ENCODE data around the gene MARF1.
"Not testable (repeated sequence)": the region's sequence is repeated elsewhere in the genome, so short reads cannot be mapped to it uniquely, and the experiment has no call there.

Gene MARF1

GRCh38 chr16:15648135-15648730, 5.3 kb upstream of the MARF1 start:
- no peak for DNase-seq (ENCODE audit: insufficient read length, low spot score)
- no peak for TF ChIP-seq POLR2A (IDR thresholded peaks at IDR 0.05; ENCODE audit: low read depth, low read length)
- no peak for FAIRE-seq

GRCh38 chr16:15647294-15648014, 4.5 kb upstream of the MARF1 start:
- no peak for DNase-seq (ENCODE audit: insufficient read length, low spot score)
- no peak for FAIRE-seq
- TF ChIP-seq POLR2A (IDR thresholded peaks at IDR 0.05; ENCODE audit: low read depth, low read length): no peak

GRCh38 chr16:15646557-15647293, 3.8 kb upstream of the MARF1 start:
- not testable (repeated sequence) for DNase-seq (ENCODE audit: insufficient read length, low spot score); FAIRE-seq

- peak; percentile 16 for DNase-seq (ENCODE audit: insufficient read length, low spot score)
Measured at GRCh38 chr16:15644962-15645465, 2.1 kb upstream of the MARF1 start.

GRCh38 chr16:15644267-15644961, 1.5 kb upstream of the MARF1 start:
- TF ChIP-seq POLR2A (IDR thresholded peaks at IDR 0.05; ENCODE audit: low read depth, low read length): no peak
- DNase-seq (ENCODE audit: insufficient read length, low spot score): no peak
- peak; percentile 78 for FAIRE-seq

More at GRCh38 chr16:15644962-15645465, 2.1 kb upstream of the MARF1 start:
- FAIRE-seq: peak; percentile 71

- DNase-seq (ENCODE audit: insufficient read length, low spot score): no peak
- TF ChIP-seq POLR2A (IDR thresholded peaks at IDR 0.05; ENCODE audit: low read depth, low read length): no peak
- no peak for FAIRE-seq
Measured at GRCh38 chr16:15643946-15644250, 944 bp upstream of the MARF1 start.

GRCh38 chr16:15642557-15643047, 352 bp downstream of the MARF1 start:
- peak; percentile 41; the same call in 1 of the 2 replicates for TF ChIP-seq POLR2A (IDR thresholded peaks at IDR 0.05; ENCODE audit: low read depth, low read length)
- DNase-seq (ENCODE audit: insufficient read length, low spot score): peak; percentile 45
- peak; percentile 89 for FAIRE-seq

GRCh38 chr16:15641753-15642556, 999 bp downstream of the MARF1 start:
- TF ChIP-seq POLR2A (IDR thresholded peaks at IDR 0.05; ENCODE audit: low read depth, low read length): no peak
- no peak for FAIRE-seq
- no peak for DNase-seq (ENCODE audit: insufficient read length, low spot score)

GRCh38 chr16:15640966-15641365, 2.0 kb downstream of the MARF1 start:
- DNase-seq (ENCODE audit: insufficient read length, low spot score) (no peak), FAIRE-seq (no peak)

GRCh38 chr16:15639061-15639568, 3.8 kb downstream of the MARF1 start:
- FAIRE-seq (no peak), DNase-seq (ENCODE audit: insufficient read length, low spot score) (no peak)
- no peak for TF ChIP-seq POLR2A (IDR thresholded peaks at IDR 0.05; ENCODE audit: low read depth, low read length)

More at GRCh38 chr16:15640966-15641365, 2.0 kb downstream of the MARF1 start:
- TF ChIP-seq POLR2A (IDR thresholded peaks at IDR 0.05; ENCODE audit: low read depth, low read length): no peak

- TF ChIP-seq POLR2A (IDR thresholded peaks at IDR 0.05; ENCODE audit: low read depth, low read length): no peak
- no peak for FAIRE-seq
- DNase-seq (ENCODE audit: insufficient read length, low spot score): no peak
Measured at GRCh38 chr16:15636392-15636873, 6.5 kb downstream of the MARF1 start.

- DNase-seq (ENCODE audit: insufficient read length, low spot score): no peak
- FAIRE-seq: no peak
- no peak for TF ChIP-seq POLR2A (IDR thresholded peaks at IDR 0.05; ENCODE audit: low read depth, low read length)
Measured at GRCh38 chr16:15635926-15636325, 7.0 kb downstream of the MARF1 start.

Measured in H54 (cell line).